BE2C (cell line): ENCODE data around the gene DDX18.

ENCODE experiments used
- DNase-seq: peaks from one replicate; pipeline ENCODE4 v3.0.0-alpha.2; 2020
- H3K27me3 ChIP-seq: fragments of 250-450 bp; sonication (Bioruptor Pico); 2 replicates; pipeline ENCODE4 v1.5.1; 2020; ENCODE audit warnings: mild to moderate bottlenecking
- H3K36me3 ChIP-seq: fragments of 250-450 bp; sonication (Bioruptor Pico); 2 replicates; pipeline ENCODE4 v1.5.1; 2020; ENCODE audit warnings: mild to moderate bottlenecking
- H3K4me1 ChIP-seq: fragments of 250-450 bp; sonication (Bioruptor Pico); 2 replicates; pipeline ENCODE4 v1.5.1; 2020
- H3K4me3 ChIP-seq: 2 replicates; pipeline ENCODE4 v1.5.1; 2011; ENCODE audit warnings: low read depth, low read length
- H3K9me3 ChIP-seq: fragments of 250-450 bp; sonication (Bioruptor Pico); 2 replicates; pipeline ENCODE4 v1.5.1; 2020
- CTCF ChIP-seq: IDR thresholded peaks from 2 replicates; pipeline ENCODE4 v1.5.1; 2012; ENCODE audit warnings: mild to moderate bottlenecking, low read depth, low read length

Gene DDX18

GRCh38 chr2:117850015-117850414 lies 35.5 kb downstream of the DDX18 start:
- Histone ChIP-seq H3K4me3 (no peak overlapping the region), H3K4me1 (no peaks in the 10 kb centered on the region), H3K27me3 (peaks cover 3% of the 10 kb centered on the region; the same call in 1 of the 2 replicates), H3K36me3 (no peaks in the 10 kb centered on the region), H3K9me3 (no peaks in the 10 kb centered on the region)
- no peak for TF ChIP-seq CTCF
- no peak for DNase-seq

GRCh38 chr2:117850461-117850860 lies 36.0 kb downstream of the DDX18 start:
- Histone ChIP-seq H3K9me3 (no peaks in the 10 kb centered on the region), H3K4me1 (no peaks in the 10 kb centered on the region), H3K36me3 (no peaks in the 10 kb centered on the region), H3K4me3 (no peak overlapping the region), H3K27me3 (peaks cover 3% of the 10 kb centered on the region; the same call in 1 of the 2 replicates)
- DNase-seq: no peak
- TF ChIP-seq CTCF: no peak

GRCh38 chr2:117851969-117852368 lies 37.5 kb downstream of the DDX18 start:
- Histone ChIP-seq H3K9me3 (no peaks in the 10 kb centered on the region), H3K36me3 (no peaks in the 10 kb centered on the region), H3K4me1 (no peaks in the 10 kb centered on the region), H3K27me3 (peaks cover 3% of the 10 kb centered on the region; the same call in 1 of the 2 replicates), H3K4me3 (no peak overlapping the region)
- TF ChIP-seq CTCF: no peak
- DNase-seq: no peak

GRCh38 chr2:117853316-117853715 lies 38.8 kb downstream of the DDX18 start:
- Histone ChIP-seq H3K9me3 (no peaks in the 10 kb centered on the region), H3K4me3 (no peak overlapping the region), H3K36me3 (no peaks in the 10 kb centered on the region), H3K27me3 (peaks cover 3% of the 10 kb centered on the region), H3K4me1 (no peaks in the 10 kb centered on the region)
- no peak for TF ChIP-seq CTCF
- no peak for DNase-seq

GRCh38 chr2:117853873-117854272 lies 39.4 kb downstream of the DDX18 start:
- H3K9me3 ChIP-seq: no peaks in the 10 kb centered on the region
- DNase-seq: no peak
- H3K4me3 ChIP-seq: no peak overlapping the region
- no peak for TF ChIP-seq CTCF
- peaks cover 3% of the 10 kb centered on the region for H3K27me3 ChIP-seq
- H3K36me3 ChIP-seq: no peaks in the 10 kb centered on the region
- no peaks in the 10 kb centered on the region for H3K4me1 ChIP-seq

DNA sequence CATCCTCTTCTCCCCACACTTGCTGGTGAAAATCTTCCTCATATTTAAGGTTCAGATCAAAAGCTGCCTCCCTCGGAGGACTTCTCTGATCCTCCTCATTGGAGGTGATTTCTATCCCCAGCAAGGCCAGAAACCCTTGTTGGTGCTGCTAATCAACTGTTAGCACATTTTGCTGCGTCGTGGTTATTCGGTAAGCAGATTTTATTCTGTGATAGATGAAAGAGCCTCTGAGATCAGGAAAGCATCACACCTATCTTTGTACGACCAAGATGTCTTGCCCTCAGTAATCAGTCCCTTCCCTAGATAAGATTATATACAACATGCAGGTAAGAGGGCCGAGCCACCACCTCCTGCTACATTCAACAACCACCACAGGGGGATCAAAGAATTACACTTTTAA lies 40.1 kb downstream of the DDX18 start:
- no peak for TF ChIP-seq CTCF
- no peaks in the 10 kb centered on the region for H3K36me3 ChIP-seq
- H3K4me3 ChIP-seq: no peak overlapping the region
- no peaks in the 10 kb centered on the region for H3K9me3 ChIP-seq
- H3K4me1 ChIP-seq: no peaks in the 10 kb centered on the region
- no peak for DNase-seq
- H3K27me3 ChIP-seq: peaks cover 7% of the 10 kb centered on the region
